GOT3 (cell line): Measurements from ENCODE around the gene FOXO6.

Source experiments
- DNase-seq: peaks from one replicate; lab custom pipeline; 2025; ENCODE audit warnings: mixed read lengths; lab: John Stamatoyannopoulos, UW

FOXO6 gene

GRCh38 chr1:41425369-41425768 is 64.1 kb downstream of the FOXO6 start:
- no peak for DNase-seq

GRCh38 chr1:41426201-41426890 is 65.1 kb downstream of the FOXO6 start:
- no peak for DNase-seq

- no peak for DNase-seq
These were observed 66.1 kb downstream of the FOXO6 start for GRCh38 chr1:41427122-41427913.

GRCh38 chr1:41427916-41428737 is 66.9 kb downstream of the FOXO6 start:
- DNase-seq: no peak

GRCh38 chr1:41428738-41429640 is 67.8 kb downstream of the FOXO6 start:
- DNase-seq: no peak

GRCh38 chr1:41429641-41430035 is 68.4 kb downstream of the FOXO6 start:
- no peak for DNase-seq

- DNase-seq: no peak
These were observed 68.8 kb downstream of the FOXO6 start for GRCh38 chr1:41430069-41430468.

- DNase-seq: no peak
These were observed 69.3 kb downstream of the FOXO6 start for GRCh38 chr1:41430582-41430981.

GRCh38 chr1:41431490-41432350 is 70.5 kb downstream of the FOXO6 start:
- no peak for DNase-seq
